SJCRH30 (cell line): ENCODE measurements around the gene ST3GAL6. TPM values are rescaled to one million over a fixed set of nuclear protein-coding genes. Genes with fewer than 3 reads are reported as not detected.
"Not testable (repeated sequence)": the region's sequence is repeated elsewhere in the genome, so short reads cannot be mapped to it uniquely, and the experiment has no call there.

Source experiments
- DNase-seq, 2 experiments: peaks; one replicate each; pipeline ENCODE4 v3.0.0-alpha.2; 2015 to 2020
- H3K27ac ChIP-seq: fragments of 250-450 bp; sonication (Bioruptor Pico); 2 replicates; pipeline ENCODE4 v1.5.1; 2020; ENCODE audit warnings: mild to moderate bottlenecking, moderate library complexity
- H3K27me3 ChIP-seq: fragments of 250-450 bp; sonication (Bioruptor Pico); 2 replicates; pipeline ENCODE4 v1.5.1; 2020; ENCODE audit warnings: mild to moderate bottlenecking, moderate library complexity
- H3K36me3 ChIP-seq: fragments of 250-450 bp; sonication (Bioruptor Pico); 2 replicates; pipeline ENCODE4 v1.5.1; 2020; ENCODE audit warnings: mild to moderate bottlenecking, moderate library complexity
- H3K4me1 ChIP-seq: fragments of 250-450 bp; sonication (Bioruptor Pico); 2 replicates; pipeline ENCODE4 v1.5.1; 2020; ENCODE audit warnings: mild to moderate bottlenecking, moderate library complexity
- H3K4me3 ChIP-seq: fragments of 250-450 bp; sonication (Bioruptor Pico); 2 replicates; pipeline ENCODE4 v1.5.1; 2020; ENCODE audit warnings: mild to moderate bottlenecking, moderate library complexity
- H3K9me3 ChIP-seq: fragments of 250-450 bp; sonication (Bioruptor Pico); replicated peaks from 2 replicates; pipeline ENCODE4 v1.5.1; 2020; ENCODE audit warnings: mild to moderate bottlenecking, moderate library complexity
- total RNA-seq: library from RNA; depleted of rRNA; stranded (reverse); fragments of >200 nt; shearing (Covaris generic); gene quantifications from 2 replicates; pipeline ENCODE4 v1.2.3, GENCODE V29; 2014; rRNA removed

The ST3GAL6 gene
- total RNA-seq, 1 experiment from 2014 or later, result 17.1 TPM

DNA sequence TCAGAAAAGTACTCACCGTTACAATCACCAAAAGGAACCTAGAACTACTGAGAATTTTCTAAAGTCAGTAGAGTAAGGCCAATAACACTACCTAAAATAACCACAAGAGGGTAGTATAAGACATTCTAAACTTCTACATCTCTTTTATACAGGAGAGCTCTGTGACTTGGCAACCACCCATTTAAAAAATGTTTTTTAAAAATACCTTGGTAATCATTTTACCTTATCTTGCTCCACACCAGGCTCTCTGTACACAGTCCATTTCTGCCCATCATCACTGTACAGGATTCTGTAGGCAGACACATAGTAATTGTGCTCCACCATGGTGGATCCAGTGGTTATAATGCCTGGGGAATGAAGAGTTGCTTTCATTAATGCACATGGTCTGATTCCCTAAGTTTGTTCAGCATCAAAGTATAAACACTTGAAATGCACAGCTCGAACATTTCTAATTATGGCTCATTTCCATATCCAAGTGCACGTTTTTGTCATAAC is 54.5 kb downstream of the ST3GAL6 start:
- Histone ChIP-seq H3K27me3 (no peaks in the 10 kb centered on the region), H3K4me3 (no peak overlapping the region), H3K4me1 (no peaks in the 10 kb centered on the region), H3K27ac (no peak overlapping the region), H3K36me3 (peaks cover 10% of the 10 kb centered on the region), H3K9me3 (no peaks in the 10 kb centered on the region)
- DNase-seq, result peak in 1 of 2 experiments; percentile 77

DNA sequence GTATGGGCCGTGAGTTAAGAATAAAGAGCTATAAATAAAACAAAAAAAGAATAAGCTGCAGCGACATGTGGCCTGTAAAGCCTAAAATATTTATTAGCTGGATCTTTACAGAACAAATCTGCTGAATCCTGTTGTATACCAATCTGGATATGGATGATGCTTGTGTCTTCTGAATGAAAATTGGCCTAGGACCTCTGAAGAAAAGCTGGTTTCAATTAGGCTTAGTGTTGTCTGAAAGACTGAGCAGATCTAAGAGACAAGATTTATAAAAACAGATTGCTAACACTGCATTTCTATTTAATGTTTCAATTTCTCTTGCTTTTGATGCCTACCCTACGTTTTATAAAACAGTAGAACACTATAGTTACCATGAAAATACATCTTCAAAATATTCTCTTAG is 57.9 kb downstream of the ST3GAL6 start:
- Histone ChIP-seq H3K36me3 (peaks cover 4% of the 10 kb centered on the region), H3K27ac (no peak overlapping the region), H3K9me3 (no peaks in the 10 kb centered on the region), H3K4me1 (no peaks in the 10 kb centered on the region), H3K27me3 (no peaks in the 10 kb centered on the region), H3K4me3 (no peak overlapping the region)
- no peak for DNase-seq

DNA sequence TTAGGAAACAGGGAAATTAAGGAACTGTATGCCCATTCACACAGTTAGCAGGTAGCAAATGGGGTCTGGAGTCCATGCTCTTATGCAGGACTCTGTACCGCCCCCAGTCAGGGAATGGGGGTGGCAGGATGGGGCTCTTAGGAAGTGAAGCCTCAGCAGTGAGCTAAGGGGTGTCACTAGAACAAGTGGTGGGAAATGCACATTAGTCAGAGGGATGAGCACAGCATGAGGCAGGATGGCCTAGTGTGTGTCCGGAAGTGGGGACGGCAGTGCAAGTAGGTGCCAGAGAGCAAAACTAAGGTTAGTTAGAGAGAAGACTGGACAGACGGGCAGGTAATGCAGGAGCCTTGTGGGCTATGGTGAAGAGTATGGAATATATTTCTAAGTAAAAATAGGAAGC is 60.7 kb downstream of the ST3GAL6 start:
- H3K36me3 ChIP-seq, result no peaks in the 10 kb centered on the region
- no peaks in the 10 kb centered on the region for H3K27me3 ChIP-seq
- no peak overlapping the region for H3K4me3 ChIP-seq
- no peaks in the 10 kb centered on the region for H3K9me3 ChIP-seq
- H3K4me1 ChIP-seq, result no peaks in the 10 kb centered on the region
- DNase-seq, result no peak
- no peak overlapping the region for H3K27ac ChIP-seq

DNA sequence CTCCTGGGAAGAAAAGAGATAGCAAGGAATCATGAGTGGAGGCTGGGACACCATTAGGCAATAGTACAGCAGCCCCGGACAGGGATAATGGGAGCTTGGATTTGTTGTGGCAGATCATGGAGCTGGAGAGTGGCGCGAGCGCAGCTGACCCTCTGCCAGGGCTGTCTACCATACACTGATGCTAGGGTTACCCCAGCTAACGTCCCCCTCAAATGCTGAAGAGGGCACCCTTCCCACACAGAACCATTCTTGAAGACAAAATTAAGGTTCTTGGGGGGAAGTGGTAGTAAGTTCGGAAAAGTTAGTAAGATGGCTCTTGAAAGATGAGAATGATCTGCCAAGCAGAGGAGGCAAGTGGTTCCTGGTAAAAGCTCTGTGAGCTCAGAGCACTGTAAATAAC is 61.1 kb downstream of the ST3GAL6 start:
- Histone ChIP-seq H3K4me3 (no peak overlapping the region), H3K4me1 (no peaks in the 10 kb centered on the region), H3K27me3 (no peaks in the 10 kb centered on the region), H3K36me3 (no peaks in the 10 kb centered on the region), H3K9me3 (no peaks in the 10 kb centered on the region), H3K27ac (no peak overlapping the region)
- DNase-seq, result peak in 1 of 2 experiments; percentile 9

DNA sequence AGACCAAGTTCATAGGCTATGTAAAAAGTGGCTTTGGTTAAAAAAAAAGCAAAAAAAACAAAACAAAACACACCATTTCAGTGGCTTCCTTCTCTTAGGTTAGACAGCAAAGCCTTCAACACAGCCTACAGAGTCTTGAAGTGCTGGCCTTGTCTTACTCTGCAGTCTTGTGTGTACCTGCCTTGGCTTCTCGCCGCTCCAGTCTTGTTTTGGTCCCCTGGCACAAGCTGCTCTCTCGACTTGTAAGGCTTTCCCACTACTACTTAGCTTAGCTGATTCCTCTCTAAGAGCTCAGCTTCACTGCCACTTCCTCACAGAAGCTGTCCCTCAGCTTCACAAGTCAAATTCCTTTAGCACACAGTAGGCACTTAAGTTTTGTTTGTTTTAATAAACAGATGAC is 63.0 kb downstream of the ST3GAL6 start:
- H3K4me1 ChIP-seq, result no peaks in the 10 kb centered on the region
- H3K36me3 ChIP-seq, result no peaks in the 10 kb centered on the region
- no peaks in the 10 kb centered on the region; the same call in 1 of the 2 replicates for H3K9me3 ChIP-seq
- no peak overlapping the region for H3K27ac ChIP-seq
- H3K27me3 ChIP-seq, result no peaks in the 10 kb centered on the region
- DNase-seq, result no peak
- no peak overlapping the region for H3K4me3 ChIP-seq

DNA sequence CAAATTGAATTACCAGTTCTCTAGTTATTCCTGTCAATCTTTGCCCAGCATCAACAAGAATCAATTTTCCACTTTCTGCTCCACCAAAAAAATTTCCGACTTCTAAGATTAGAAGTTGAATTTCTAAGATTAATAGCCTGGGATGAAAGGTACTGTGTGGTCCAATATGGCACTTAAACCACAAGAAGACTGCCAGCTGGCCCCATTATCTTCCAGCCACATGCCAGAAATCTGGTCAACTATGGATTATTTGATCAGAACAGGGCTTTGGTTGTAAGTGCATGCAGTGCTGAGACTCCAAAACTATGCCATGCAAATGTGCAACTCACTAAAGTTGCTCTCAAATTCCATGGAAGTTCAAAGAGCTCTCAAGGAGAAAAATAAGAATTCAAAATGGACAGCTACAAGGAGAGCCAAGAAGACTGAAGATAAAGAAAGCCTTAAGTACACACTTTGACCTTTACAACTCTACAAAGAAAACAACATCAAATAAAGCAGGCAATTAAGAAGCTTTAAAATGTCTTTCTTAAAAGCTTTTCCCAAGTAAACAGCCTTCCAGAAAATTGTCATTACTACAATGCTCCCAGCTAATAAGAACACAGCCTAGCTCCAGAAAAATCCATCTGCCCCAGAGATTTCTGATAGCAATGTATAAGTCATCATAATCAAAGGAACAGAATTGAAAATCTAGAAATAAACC is 64.2 kb downstream of the ST3GAL6 start:
- Histone ChIP-seq H3K36me3 (no peaks in the 10 kb centered on the region), H3K27ac (no peak overlapping the region), H3K27me3 (no peaks in the 10 kb centered on the region), H3K4me1 (no peaks in the 10 kb centered on the region), H3K9me3 (peaks cover 6% of the 10 kb centered on the region), H3K4me3 (no peak overlapping the region)
- DNase-seq, result no peak

DNA sequence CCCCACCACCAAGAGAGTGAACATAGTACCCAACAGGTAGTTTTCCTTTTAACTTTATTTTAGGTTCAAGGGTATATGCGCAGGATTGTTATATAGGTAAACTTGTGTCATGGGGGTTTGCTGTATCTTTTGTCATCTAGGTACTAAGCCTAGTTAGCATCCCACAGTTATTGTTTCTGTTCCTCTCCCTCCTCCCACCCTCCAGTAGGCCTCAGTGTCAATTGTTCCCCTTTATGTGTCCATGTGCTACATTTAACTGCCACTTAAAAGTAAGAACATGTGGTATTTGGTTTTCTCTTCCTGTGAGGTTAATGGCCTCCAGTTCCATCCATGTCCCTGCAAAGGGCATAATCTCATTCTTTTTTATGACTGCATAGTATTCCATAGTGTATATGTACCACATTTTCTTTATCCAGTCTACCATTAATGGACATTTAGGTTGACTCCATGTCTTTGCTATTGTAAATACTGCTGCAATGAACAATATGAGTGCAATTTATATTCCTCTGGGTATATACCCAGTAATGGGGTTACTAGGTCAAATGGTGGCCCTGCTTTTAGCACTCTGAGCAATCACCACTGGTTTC is 66.2 kb downstream of the ST3GAL6 start:
- Histone ChIP-seq H3K4me1 (no peaks in the 10 kb centered on the region), H3K9me3 (peaks cover 11% of the 10 kb centered on the region), H3K27me3 (no peaks in the 10 kb centered on the region), H3K27ac (no peak overlapping the region), H3K4me3 (no peak overlapping the region), H3K36me3 (0 out of 2 replicates have a peak, but pooled peaks cover 2% of the 10 kb centered on the region)
- DNase-seq, result no peak

DNA sequence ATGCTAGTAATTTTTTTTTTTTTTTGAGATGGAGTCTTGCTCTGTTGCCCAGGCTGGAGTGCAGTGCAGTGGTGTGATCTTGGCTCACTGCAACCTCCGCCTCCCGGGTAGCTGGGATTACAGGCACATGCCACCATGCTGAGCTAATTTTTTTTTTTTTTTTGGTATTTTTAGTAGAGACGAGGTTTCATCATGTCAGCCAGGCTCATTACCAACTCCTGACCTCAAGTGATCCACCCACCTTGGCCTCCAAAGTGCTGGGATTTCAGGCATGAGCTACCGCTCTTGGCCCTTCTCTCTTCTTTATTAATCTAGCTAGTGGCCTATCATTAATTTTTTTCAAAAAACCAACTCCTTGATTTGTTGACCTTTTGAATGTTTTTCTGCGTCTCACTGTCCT is 67.9 kb downstream of the ST3GAL6 start:
- not testable (repeated sequence) for H3K4me3 ChIP-seq, H3K4me1 ChIP-seq, H3K36me3 ChIP-seq, H3K27ac ChIP-seq, H3K27me3 ChIP-seq, DNase-seq
- H3K9me3 ChIP-seq, result peaks cover 11% of the 10 kb centered on the region

DNA sequence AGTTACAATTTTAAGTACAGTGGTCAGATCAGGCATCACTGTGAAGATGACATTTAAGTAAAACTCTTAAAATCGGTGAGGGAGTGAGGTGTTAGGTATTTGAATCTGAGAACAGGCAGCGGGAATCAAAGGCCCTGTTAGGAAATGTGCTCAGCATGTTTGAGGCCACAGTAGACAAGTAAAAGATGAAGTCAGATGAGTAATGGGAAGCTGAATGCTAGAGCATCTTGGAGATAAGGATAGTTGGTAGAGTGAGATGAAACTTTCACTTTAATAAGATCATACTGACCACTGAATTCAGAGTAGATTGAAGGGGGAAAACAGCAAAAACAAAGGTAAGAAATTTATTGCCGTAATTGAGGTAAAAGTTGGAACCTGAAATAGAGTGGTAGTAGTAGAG is 76.7 kb downstream of the ST3GAL6 start:
- H3K4me1 ChIP-seq, result no peaks in the 10 kb centered on the region
- no peaks in the 10 kb centered on the region for H3K9me3 ChIP-seq
- H3K27me3 ChIP-seq, result no peaks in the 10 kb centered on the region
- no peak overlapping the region for H3K27ac ChIP-seq
- no peak overlapping the region for H3K4me3 ChIP-seq
- DNase-seq, result no peak
- H3K36me3 ChIP-seq, result peaks cover 9% of the 10 kb centered on the region

DNA sequence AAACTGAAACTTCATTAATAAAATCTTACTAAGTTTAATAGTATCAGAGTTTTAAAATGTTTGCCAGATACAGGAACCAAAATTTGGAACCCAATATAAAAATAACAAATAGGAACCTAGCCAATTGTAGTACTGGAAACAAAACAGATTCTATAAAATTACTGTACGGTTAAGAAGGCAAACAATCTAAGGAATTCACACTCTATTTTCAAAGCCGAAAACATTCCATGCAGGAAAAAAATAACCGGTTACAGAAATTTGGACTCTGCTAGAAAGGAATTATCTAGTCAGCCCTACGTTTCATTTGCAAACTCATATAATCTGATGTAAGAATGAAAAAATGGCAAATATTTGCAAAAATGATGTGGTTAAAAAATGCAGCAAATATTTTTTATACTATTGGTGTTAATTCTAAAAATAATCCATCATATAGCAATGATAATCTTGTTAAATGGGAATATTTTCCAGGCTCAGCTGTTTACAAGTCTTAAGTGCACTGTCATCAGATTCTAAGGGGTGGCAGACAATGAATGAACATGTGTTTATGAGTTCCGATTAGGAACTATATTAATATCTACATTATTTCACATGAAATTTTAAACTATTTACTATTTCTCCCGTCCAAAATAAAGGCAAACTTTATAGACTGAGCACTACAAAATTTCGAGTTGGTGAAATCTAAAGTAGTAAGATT is 80.3 kb downstream of the ST3GAL6 start:
- Histone ChIP-seq H3K27me3 (no peaks in the 10 kb centered on the region), H3K4me3 (no peak overlapping the region), H3K27ac (no peak overlapping the region), H3K9me3 (peaks cover 4% of the 10 kb centered on the region; the same call in 1 of the 2 replicates), H3K36me3 (peaks cover 17% of the 10 kb centered on the region), H3K4me1 (no peaks in the 10 kb centered on the region)
- DNase-seq, result no peak

Other genes starting within 250 kb of the ST3GAL6 start
- gene CLDND1, start 240.4 kb upstream of the ST3GAL6 start, total RNA-seq, result 132 and 147 TPM in 2 replicates
- not detected in 2 replicates for gene GPR15, start 231.4 kb upstream of the ST3GAL6 start, total RNA-seq
- gene CPOX, start 169.7 kb upstream of the ST3GAL6 start, total RNA-seq, result 25.3 and 28.3 TPM in 2 replicates
- gene DCBLD2, start 138.4 kb downstream of the ST3GAL6 start, total RNA-seq, result 56.6 and 61.3 TPM in 2 replicates